Esophagus muscularis mucosa (tissue), 4 donors: ENCODE results near the gene RAE1. TPM values are rescaled to one million over a fixed set of nuclear protein-coding genes. Genes with fewer than 3 reads are reported as not detected.

ENCODE experiments used
- DNase-seq: peaks from one replicate; pipeline ENCODE4 v3.0.0-alpha.2; 2017; ENCODE audit errors: extremely low spot score
- H3K27ac ChIP-seq, 4 donors: fragments of 200-600 bp; sonication (generic); replicated peaks in 1 of 4; 1 replicate in 3 of 4; 2 replicates in 1 of 4; pipeline ENCODE4 v1.5.1; 2016 to 2019; ENCODE audit warnings: mild to moderate bottlenecking in 1 of 4
- H3K27me3 ChIP-seq, 4 donors: fragments of 200-600 bp; sonication (generic); one replicate each; pipeline versions ENCODE4 v1.5.1 to v1.6.0; 2016 to 2019
- H3K36me3 ChIP-seq, 4 donors: fragments of 200-600 bp; sonication (generic); one replicate each; pipeline ENCODE4 v1.5.1; 2016 to 2019
- H3K4me1 ChIP-seq, 4 donors: fragments of 200-600 bp; sonication (generic); one replicate each; pipeline ENCODE4 v1.5.1; 2016 to 2019
- H3K4me3 ChIP-seq, 4 donors: fragments of 200-600 bp; sonication (generic); 1 replicate in 2 of 4; 2 replicates in 2 of 4; pipeline ENCODE4 v1.5.1; 2016 to 2019; ENCODE audit warnings: mild to moderate bottlenecking in 4 of 4, moderate library complexity in 1 of 4
- H3K9me3 ChIP-seq, 4 donors: fragments of 200-600 bp; sonication (generic); 1 replicate in 3 of 4; 2 replicates in 1 of 4; pipeline ENCODE4 v1.5.1; 2016 to 2019
- EP300 ChIP-seq: sonication (generic); formaldehyde crosslinking; IDR thresholded peaks from one replicate; pipeline ENCODE4 v1.6.1; 2017; ENCODE audit warnings: antibody characterized with exemption
- POLR2A ChIP-seq: fragments of 450-650 bp; IDR thresholded peaks from one replicate; pipeline ENCODE4 v1.6.1; 2017; ENCODE audit warnings: antibody characterized with exemption, moderate library complexity, mild to moderate bottlenecking, low read depth
- POLR2AphosphoS5 ChIP-seq, 2 donors: sonication (generic); formaldehyde crosslinking; IDR thresholded peaks; one replicate each; pipeline ENCODE4 v1.6.1; 2017; ENCODE audit warnings: antibody characterized with exemption in 2 of 2
- WGBS: methylation state at CpG from one replicate; pipeline ENCODE4 v1.1.5; 2018; 5-methylcytosine and 5-hydroxymethylcytosine counted together
- intact Hi-C: fragments of 100-400 bp; cut with DNase I; formaldehyde crosslinking; loops from one replicate; pipeline ENCODE4 v1.15.1; 2023
- small RNA-seq, 3 donors: library from RNA; depleted of rRNA; stranded (forward); fragments of <200 nt; gene quantifications; one replicate each; pipeline ENCODE3, GENCODE V24; 2016
- total RNA-seq, 4 donors: library from RNA; depleted of rRNA; stranded (reverse); fragments of >200 nt; gene quantifications; one replicate each; pipeline versions ENCODE4 v1.1.0 to v1.2.1, GENCODE V29; 2016
- TF ChIP-seq, protein P1 (sequence below), 3 experiments: fragments of 200-600 bp in 2 of 3; fragments of 450-650 bp in 1 of 3; sonication (generic) in 2 of 3; IDR thresholded peaks; one replicate each; pipeline ENCODE4 v1.5.1; 2017 to 2019; ENCODE audit warnings: antibody characterized with exemption in 3 of 3, mild to moderate bottlenecking in 2 of 3, moderate library complexity in 1 of 3

RAE1 gene
- total RNA-seq, 4 donors from 2014 or later: 15.0 to 24.1 (median 21.5) TPM

DNA sequence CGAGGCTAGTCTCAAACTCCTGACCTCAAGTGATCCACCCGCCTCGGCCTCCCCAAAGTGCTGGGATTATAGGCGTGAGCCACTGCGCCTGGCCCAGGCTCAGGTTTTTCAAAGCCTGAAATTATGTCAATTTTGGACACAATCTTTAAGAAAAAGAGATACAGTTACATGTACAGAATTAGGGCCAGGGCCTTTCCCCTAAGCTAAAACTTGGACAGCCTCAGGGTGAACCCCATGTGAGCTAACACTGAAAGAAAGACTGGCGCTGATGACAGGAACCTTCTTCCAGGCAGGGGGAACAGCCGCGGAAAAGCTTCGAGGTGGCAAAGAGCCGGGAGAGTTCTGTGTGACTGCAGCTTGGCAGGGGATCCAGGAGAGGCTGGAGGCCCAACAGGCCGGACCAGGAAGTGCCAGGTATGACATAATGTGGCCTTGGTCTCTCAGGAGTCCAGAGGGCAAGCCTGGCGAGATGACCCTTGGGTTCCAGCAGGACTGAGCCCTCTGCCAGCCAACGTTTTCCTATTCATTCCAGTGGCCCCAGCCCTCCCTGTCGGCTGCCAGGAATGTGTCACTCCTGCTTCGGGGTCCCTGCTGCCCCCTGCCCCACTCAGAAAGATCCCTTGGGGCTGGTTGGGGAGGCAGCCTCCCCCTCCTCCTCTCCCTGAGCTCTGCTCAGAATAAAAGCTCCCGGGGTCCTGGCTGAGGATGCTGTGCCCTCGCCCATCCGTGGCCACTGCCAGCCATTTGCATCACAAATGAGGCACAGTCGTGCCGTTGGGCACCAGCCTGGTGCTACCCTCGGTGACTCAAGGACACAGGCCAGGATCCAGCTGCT lies 77.5 kb downstream of the RAE1 start:
- intact Hi-C loops: no loop called here
- WGBS: 77% methylated on average over 13 of the region's 21 CpGs

More for the DNA sequence above, 77.5 kb downstream of the RAE1 start:
- no peak overlapping the region for H3K27ac ChIP-seq
- H3K4me3 ChIP-seq: no peak overlapping the region
- no peaks in the 10 kb centered on the region for H3K27me3 ChIP-seq
- TF ChIP-seq POLR2AphosphoS5 (IDR thresholded peaks at IDR 0.05): no peak
- TF ChIP-seq EP300: no peak
- TF ChIP-seq POLR2A: no peak
- TF ChIP-seq, protein P1, sequence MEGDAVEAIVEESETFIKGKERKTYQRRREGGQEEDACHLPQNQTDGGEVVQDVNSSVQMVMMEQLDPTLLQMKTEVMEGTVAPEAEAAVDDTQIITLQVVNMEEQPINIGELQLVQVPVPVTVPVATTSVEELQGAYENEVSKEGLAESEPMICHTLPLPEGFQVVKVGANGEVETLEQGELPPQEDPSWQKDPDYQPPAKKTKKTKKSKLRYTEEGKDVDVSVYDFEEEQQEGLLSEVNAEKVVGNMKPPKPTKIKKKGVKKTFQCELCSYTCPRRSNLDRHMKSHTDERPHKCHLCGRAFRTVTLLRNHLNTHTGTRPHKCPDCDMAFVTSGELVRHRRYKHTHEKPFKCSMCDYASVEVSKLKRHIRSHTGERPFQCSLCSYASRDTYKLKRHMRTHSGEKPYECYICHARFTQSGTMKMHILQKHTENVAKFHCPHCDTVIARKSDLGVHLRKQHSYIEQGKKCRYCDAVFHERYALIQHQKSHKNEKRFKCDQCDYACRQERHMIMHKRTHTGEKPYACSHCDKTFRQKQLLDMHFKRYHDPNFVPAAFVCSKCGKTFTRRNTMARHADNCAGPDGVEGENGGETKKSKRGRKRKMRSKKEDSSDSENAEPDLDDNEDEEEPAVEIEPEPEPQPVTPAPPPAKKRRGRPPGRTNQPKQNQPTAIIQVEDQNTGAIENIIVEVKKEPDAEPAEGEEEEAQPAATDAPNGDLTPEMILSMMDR (IDR thresholded peaks at IDR 0.05): no peak
- peaks cover 14 to 21% (median 19%) of the 10 kb centered on the region in 4 donors for H3K4me1 ChIP-seq
- H3K9me3 ChIP-seq: no peaks in the 10 kb centered on the region
- H3K36me3 ChIP-seq: no peaks in the 10 kb centered on the region
- DNase-seq: no peak

Small RNA genes lying within 50 kb of the gene (small RNA-seq; reads per million reads assigned to genes)
- gene MIR4325: 0 reads per million in 3 donors
- 0 reads per million in 3 donors for gene RF00019
- 0 reads per million in 3 donors for gene RPL39P39

Other genes with a start within 250 kb of the RAE1 start
- 1 to 10 TPM; 4.6 to 7.1 (median 5.6) TPM for gene BMP7, start 84.6 kb upstream of the RAE1 start, total RNA-seq
- not detected for gene SPO11, start 21.5 kb upstream of the RAE1 start, total RNA-seq
- 100 to 1,000 TPM in 2 of 4 donors, 10 to 100 TPM in 2; 67.6 to 203 (median 139) TPM for gene RBM38, start 40.1 kb downstream of the RAE1 start, total RNA-seq
- not detected for gene CTCFL, start 173.9 kb downstream of the RAE1 start, total RNA-seq
- under 1 TPM in 3 of 4 donors, not detected in 1; under 0.01 to 0.63 (median 0.06) TPM for gene PCK1, start 209.9 kb downstream of the RAE1 start, total RNA-seq